ENCODE measurements around the gene HSPE1.
A peak's percentile ranks its signal among the peaks of the same experiment; 100 is the strongest.

The HSPE1 gene

DNA sequence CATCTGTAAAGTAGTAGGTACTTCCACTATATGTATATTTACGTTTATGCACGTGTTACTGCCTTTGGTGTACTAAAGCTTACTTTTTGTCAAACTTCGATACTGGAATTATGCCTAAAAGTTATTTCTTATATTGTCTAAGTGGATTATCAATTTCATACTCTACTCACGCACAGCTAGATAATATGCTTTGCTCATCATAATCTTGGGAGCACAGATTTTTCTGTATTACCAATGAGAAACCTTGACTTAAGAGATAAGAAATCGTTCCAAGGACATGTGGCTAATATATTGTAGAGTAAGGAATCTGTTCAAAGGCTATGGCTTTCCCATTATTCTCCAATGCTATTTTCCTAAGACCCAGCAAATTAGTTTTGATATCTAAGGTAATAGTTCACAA lies 6.5 kb downstream of the HSPE1 start:
- no peak overlapping the region for H3K4me3 ChIP-seq (ENCODE audit: low read depth in 1 of 2, low read length in 2 of 2)
- no peak overlapping the region for H3K9ac ChIP-seq (ENCODE audit: low read depth, low read length)
- no peaks in the 10 kb centered on the region for H3K9me3 ChIP-seq (ENCODE audit: insufficient read depth, low read length, severe bottlenecking)
- peaks cover 8% of the 10 kb centered on the region; the same call in 1 of the 2 replicates for H4K20me1 ChIP-seq (ENCODE audit: insufficient read depth, low read length)
- peaks cover 37% of the 10 kb centered on the region for H3K36me3 ChIP-seq (ENCODE audit: insufficient read depth, low read length)
- H3K79me2 ChIP-seq (ENCODE audit: insufficient read depth, low read length): peaks cover 40% of the 10 kb centered on the region
- H3K4me1 ChIP-seq (ENCODE audit: insufficient read depth, low read length): peaks cover 12% of the 10 kb centered on the region
- TF ChIP-seq, protein P1, sequence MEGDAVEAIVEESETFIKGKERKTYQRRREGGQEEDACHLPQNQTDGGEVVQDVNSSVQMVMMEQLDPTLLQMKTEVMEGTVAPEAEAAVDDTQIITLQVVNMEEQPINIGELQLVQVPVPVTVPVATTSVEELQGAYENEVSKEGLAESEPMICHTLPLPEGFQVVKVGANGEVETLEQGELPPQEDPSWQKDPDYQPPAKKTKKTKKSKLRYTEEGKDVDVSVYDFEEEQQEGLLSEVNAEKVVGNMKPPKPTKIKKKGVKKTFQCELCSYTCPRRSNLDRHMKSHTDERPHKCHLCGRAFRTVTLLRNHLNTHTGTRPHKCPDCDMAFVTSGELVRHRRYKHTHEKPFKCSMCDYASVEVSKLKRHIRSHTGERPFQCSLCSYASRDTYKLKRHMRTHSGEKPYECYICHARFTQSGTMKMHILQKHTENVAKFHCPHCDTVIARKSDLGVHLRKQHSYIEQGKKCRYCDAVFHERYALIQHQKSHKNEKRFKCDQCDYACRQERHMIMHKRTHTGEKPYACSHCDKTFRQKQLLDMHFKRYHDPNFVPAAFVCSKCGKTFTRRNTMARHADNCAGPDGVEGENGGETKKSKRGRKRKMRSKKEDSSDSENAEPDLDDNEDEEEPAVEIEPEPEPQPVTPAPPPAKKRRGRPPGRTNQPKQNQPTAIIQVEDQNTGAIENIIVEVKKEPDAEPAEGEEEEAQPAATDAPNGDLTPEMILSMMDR (IDR thresholded peaks at IDR 0.05; ENCODE audit: borderline replicate concordance, extremely low read depth, low read length, poor library complexity, severe bottlenecking): no peak
- no peak for TF ChIP-seq EZH2 (IDR thresholded peaks at IDR 0.05; ENCODE audit: borderline replicate concordance, low read depth, low read length, severe bottlenecking)
- no peak overlapping the region for H2AFZ ChIP-seq (ENCODE audit: low read depth, low read length)
- H3K4me2 ChIP-seq (ENCODE audit: insufficient read depth, low read length): no peak overlapping the region
- no peak overlapping the region for H3K27ac ChIP-seq (ENCODE audit: low read length)
- H3K27me3 ChIP-seq (ENCODE audit: insufficient read depth, low read length, poor library complexity): no peaks in the 10 kb centered on the region
- DNase-seq (no peak), ATAC-seq (ENCODE audit: insufficient read depth, low read depth) (no peak)

GRCh38 chr2:197513915-197514314 lies 13.7 kb downstream of the HSPE1 start:
- H3K27me3 ChIP-seq (ENCODE audit: insufficient read depth, low read length, poor library complexity): no peaks in the 10 kb centered on the region
- H3K79me2 ChIP-seq (ENCODE audit: insufficient read depth, low read length): peaks cover 40% of the 10 kb centered on the region
- no peaks in the 10 kb centered on the region for H3K9me3 ChIP-seq (ENCODE audit: insufficient read depth, low read length, severe bottlenecking)
- H4K20me1 ChIP-seq (ENCODE audit: insufficient read depth, low read length): no peaks in the 10 kb centered on the region; the same call in 1 of the 2 replicates
- no peak overlapping the region for H3K4me3 ChIP-seq (ENCODE audit: low read depth in 1 of 2, low read length in 2 of 2)
- no peak overlapping the region for H3K27ac ChIP-seq (ENCODE audit: low read length)
- ATAC-seq (ENCODE audit: insufficient read depth, low read depth) (no peak), DNase-seq (no peak)
- H3K9ac ChIP-seq (ENCODE audit: low read depth, low read length): no peak overlapping the region
- no peak for TF ChIP-seq EZH2 (IDR thresholded peaks at IDR 0.05; ENCODE audit: borderline replicate concordance, low read depth, low read length, severe bottlenecking)
- TF ChIP-seq, protein P1 (IDR thresholded peaks at IDR 0.05; ENCODE audit: borderline replicate concordance, extremely low read depth, low read length, poor library complexity, severe bottlenecking): no peak
- H3K4me1 ChIP-seq (ENCODE audit: insufficient read depth, low read length): peaks cover 37% of the 10 kb centered on the region
- H2AFZ ChIP-seq (ENCODE audit: low read depth, low read length): no peak overlapping the region
- peak overlapping the region; percentile 68; the same call in 1 of the 2 replicates for H3K4me2 ChIP-seq (ENCODE audit: insufficient read depth, low read length)
- no peaks in the 10 kb centered on the region for H3K36me3 ChIP-seq (ENCODE audit: insufficient read depth, low read length)

DNA sequence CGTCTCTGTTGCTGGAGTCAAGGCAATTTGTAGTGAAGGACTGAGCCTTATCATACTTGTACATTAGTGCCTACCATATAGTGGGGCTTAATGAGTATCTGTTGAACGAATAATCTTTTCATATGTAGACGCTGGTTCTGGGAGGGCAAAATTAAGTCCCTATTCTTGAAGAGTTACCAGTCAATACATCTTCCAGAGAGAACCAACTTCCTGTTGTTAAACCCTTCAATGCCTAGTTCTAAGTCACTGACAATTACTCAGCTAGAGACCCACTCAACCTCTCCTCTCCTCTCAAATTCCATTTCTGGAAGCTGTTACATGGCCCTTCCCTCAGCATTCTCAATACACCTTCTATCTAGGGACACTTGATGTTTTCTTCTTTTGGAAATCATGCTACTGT lies 14.6 kb downstream of the HSPE1 start:
- Histone ChIP-seq H2AFZ (ENCODE audit: low read depth, low read length) (peak overlapping the region; percentile 89), H3K27ac (ENCODE audit: low read length) (peak overlapping the region; percentile 89), H3K27me3 (ENCODE audit: insufficient read depth, low read length, poor library complexity) (no peaks in the 10 kb centered on the region), H3K36me3 (ENCODE audit: insufficient read depth, low read length) (no peaks in the 10 kb centered on the region), H4K20me1 (ENCODE audit: insufficient read depth, low read length) (no peaks in the 10 kb centered on the region; the same call in 1 of the 2 replicates), H3K4me1 (ENCODE audit: insufficient read depth, low read length) (peaks cover 37% of the 10 kb centered on the region), H3K9me3 (ENCODE audit: insufficient read depth, low read length, severe bottlenecking) (no peaks in the 10 kb centered on the region), H3K4me2 (ENCODE audit: insufficient read depth, low read length) (peak overlapping the region; percentile 68), H3K4me3 (ENCODE audit: low read depth in 1 of 2, low read length in 2 of 2) (peak overlapping the region; percentile 65 to 70), H3K79me2 (ENCODE audit: insufficient read depth, low read length) (peaks cover 48% of the 10 kb centered on the region), H3K9ac (ENCODE audit: low read depth, low read length) (peak overlapping the region; percentile 80)
- no peak for ATAC-seq (ENCODE audit: insufficient read depth, low read depth)
- TF ChIP-seq, protein P1 (IDR thresholded peaks at IDR 0.05; ENCODE audit: borderline replicate concordance, extremely low read depth, low read length, poor library complexity, severe bottlenecking): no peak
- no peak for TF ChIP-seq EZH2 (IDR thresholded peaks at IDR 0.05; ENCODE audit: borderline replicate concordance, low read depth, low read length, severe bottlenecking)
- DNase-seq: no peak

Data from DND-41 (cell line).